ENCODE measurements around the gene PLEKHJ1. TPM values are rescaled to one million over a fixed set of nuclear protein-coding genes. Genes with fewer than 3 reads are reported as not detected.

Gene PLEKHJ1
- total RNA-seq, 1 donor from 2014 or later: 104 TPM

DNA sequence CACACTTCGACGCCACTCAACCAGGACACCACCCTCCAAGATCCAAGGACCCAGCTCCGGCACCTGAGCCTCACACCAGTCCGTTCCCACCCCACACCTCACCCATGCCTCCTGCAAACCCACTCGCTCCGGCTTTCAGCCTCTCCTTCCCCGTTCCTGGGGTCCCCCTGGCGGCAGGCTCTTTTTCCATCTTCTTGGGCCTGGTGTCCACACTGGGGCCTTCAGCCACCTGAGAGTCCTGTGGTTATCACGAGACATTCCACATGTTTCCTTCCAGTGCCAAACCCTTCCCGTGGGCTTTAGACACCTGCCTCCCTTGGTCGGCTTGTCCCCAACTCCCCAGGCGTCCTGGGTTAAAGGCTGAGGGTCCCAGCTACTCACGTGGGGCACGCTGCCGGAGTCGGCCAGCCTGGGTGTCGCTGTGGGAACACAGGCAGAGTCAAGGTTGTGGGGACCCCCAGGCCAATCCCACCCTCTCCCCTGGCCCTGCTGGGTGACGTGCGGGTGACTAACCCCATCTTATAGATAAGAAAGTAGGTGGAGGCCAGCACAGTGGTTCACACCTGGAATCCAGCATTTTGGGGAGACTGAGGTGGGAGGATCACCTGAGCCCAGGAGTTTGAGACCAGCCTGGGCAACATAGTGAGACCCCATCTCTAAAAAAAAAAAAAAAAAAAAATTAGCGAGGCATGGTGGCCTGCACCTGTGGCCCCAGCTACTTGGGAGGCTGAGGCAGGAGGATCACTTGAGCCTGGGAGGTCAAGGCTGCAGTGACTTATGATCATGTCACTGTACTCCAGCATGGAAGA is 18.1 kb upstream of the PLEKHJ1 start:
- DNase-seq (ENCODE audit: low read depth): no peak
- Histone ChIP-seq H3K27me3 (ENCODE audit: control insufficient read depth, insufficient read depth, low read length) (peaks cover 48% of the 10 kb centered on the region), H3K36me3 (ENCODE audit: control insufficient read depth, insufficient read depth, low read length) (no peaks in the 10 kb centered on the region), H3K4me3 (ENCODE audit: low read depth, low read length) (no peak overlapping the region)
- TF ChIP-seq, protein P1, sequence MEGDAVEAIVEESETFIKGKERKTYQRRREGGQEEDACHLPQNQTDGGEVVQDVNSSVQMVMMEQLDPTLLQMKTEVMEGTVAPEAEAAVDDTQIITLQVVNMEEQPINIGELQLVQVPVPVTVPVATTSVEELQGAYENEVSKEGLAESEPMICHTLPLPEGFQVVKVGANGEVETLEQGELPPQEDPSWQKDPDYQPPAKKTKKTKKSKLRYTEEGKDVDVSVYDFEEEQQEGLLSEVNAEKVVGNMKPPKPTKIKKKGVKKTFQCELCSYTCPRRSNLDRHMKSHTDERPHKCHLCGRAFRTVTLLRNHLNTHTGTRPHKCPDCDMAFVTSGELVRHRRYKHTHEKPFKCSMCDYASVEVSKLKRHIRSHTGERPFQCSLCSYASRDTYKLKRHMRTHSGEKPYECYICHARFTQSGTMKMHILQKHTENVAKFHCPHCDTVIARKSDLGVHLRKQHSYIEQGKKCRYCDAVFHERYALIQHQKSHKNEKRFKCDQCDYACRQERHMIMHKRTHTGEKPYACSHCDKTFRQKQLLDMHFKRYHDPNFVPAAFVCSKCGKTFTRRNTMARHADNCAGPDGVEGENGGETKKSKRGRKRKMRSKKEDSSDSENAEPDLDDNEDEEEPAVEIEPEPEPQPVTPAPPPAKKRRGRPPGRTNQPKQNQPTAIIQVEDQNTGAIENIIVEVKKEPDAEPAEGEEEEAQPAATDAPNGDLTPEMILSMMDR (IDR thresholded peaks at IDR 0.05; ENCODE audit: insufficient read depth, low read length, poor library complexity, severe bottlenecking): peak; percentile 63

DNA sequence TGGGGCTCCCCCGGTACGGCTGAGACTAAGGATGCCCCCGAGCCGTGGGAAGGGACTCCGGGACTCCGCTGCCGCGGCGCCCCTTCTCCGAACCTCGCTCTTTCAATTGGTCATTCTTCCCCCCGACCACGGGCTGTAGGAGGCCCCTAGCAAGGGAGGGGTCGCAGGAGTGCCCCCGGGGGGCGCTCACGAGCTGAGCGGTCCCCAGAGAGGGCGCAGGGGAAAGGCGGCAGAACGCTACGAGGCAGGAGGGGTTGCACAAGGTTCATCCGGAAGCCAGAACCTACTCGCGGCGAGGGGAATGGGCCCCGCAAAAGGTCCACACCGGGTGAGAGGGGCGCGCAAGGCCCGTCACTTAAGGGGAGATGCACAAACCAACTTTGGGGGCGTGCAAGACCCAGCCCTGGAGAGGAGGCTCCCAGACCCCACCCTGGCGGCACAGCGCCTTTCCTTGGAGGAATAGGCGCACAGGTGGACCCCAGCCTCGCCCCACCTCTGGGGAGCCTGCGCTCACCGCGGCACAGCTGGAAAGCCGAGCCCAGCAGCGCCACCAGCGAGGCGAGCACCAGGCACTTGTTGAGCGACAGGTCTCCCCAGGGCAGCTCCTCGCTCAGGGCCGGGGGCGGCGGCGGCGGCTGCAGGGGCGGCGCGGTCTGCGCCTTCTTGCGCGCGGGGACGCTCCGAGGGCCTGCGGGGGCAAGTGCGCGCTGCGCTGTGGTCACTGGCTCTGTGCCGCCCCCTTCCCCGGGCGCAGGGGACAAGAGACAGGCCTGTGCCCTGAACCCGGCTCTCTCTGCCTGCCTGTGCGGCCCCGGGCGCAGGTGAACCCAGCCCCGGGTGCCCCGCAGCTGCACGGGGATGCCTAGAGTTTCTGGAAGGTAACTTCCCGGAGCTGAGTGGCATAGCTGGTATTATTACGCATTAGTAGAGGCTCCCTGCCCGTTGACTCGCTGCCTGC is 17.3 kb upstream of the PLEKHJ1 start:
- no peaks in the 10 kb centered on the region for H3K36me3 ChIP-seq (ENCODE audit: control insufficient read depth, insufficient read depth, low read length)

GRCh38 chr19:2252797-2253105 is 16.6 kb upstream of the PLEKHJ1 start:
- TF ChIP-seq, protein P1 (IDR thresholded peaks at IDR 0.05; ENCODE audit: insufficient read depth, low read length, poor library complexity, severe bottlenecking): no peak
- no peaks in the 10 kb centered on the region for H3K36me3 ChIP-seq (ENCODE audit: control insufficient read depth, insufficient read depth, low read length)
- peaks cover 48% of the 10 kb centered on the region for H3K27me3 ChIP-seq (ENCODE audit: control insufficient read depth, insufficient read depth, low read length)
- H3K4me3 ChIP-seq (ENCODE audit: low read depth, low read length): no peak overlapping the region
- no peak for DNase-seq (ENCODE audit: low read depth)

More for the DNA sequence above, 17.3 kb upstream of the PLEKHJ1 start:
- Histone ChIP-seq H3K27me3 (ENCODE audit: control insufficient read depth, insufficient read depth, low read length) (peaks cover 48% of the 10 kb centered on the region), H3K4me3 (ENCODE audit: low read depth, low read length) (no peak overlapping the region)
- TF ChIP-seq, protein P1 (IDR thresholded peaks at IDR 0.05; ENCODE audit: insufficient read depth, low read length, poor library complexity, severe bottlenecking): peak; percentile 45
- no peak for DNase-seq (ENCODE audit: low read depth)

DNA sequence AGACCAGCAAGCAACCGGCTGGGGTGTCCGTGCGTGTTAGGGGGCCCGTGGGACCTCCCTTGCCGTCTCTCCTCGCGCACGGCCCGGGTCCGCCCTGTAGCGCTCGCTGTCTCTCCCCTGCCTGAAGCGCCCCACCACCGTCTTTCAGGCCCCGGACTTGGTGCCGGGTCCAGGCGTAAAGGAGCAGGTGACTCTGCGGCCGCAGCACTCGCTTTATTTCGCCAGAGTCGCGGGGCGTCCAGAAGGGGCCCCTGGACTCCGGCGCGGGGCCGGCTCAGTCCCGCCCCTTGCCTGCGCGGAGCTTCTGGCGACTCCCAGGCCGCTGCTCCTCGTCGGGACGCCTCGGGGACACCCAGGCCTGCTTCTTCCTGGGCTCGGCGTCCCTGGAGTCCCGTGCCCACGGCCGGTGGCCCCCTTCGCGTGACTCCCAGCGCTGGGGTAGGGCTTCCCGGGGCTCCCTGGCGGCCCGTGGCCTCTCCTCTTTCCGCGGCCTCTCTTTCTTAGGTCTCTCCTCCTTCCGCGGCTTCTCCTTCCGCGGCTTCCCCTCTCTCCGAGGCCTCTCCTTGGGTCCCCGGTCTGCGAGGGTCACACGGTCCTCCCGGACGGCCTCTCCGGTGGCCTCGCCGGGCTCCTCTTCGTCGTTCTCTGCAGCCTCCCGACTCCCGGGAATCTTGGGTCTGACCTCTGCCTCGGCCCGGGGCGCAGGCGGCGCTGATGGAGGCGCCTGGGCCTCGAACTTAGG is 16.1 kb upstream of the PLEKHJ1 start:
- TF ChIP-seq, protein P1 (IDR thresholded peaks at IDR 0.05; ENCODE audit: insufficient read depth, low read length, poor library complexity, severe bottlenecking): no peak
- DNase-seq (ENCODE audit: low read depth): no peak
- Histone ChIP-seq H3K4me3 (ENCODE audit: low read depth, low read length) (no peak overlapping the region), H3K27me3 (ENCODE audit: control insufficient read depth, insufficient read depth, low read length) (peaks cover 48% of the 10 kb centered on the region), H3K36me3 (ENCODE audit: control insufficient read depth, insufficient read depth, low read length) (no peaks in the 10 kb centered on the region)

- Histone ChIP-seq H3K4me3 (ENCODE audit: low read depth, low read length) (no peak overlapping the region), H3K36me3 (ENCODE audit: control insufficient read depth, insufficient read depth, low read length) (no peaks in the 10 kb centered on the region), H3K27me3 (ENCODE audit: control insufficient read depth, insufficient read depth, low read length) (peaks cover 48% of the 10 kb centered on the region)
- TF ChIP-seq, protein P1 (IDR thresholded peaks at IDR 0.05; ENCODE audit: insufficient read depth, low read length, poor library complexity, severe bottlenecking): no peak
- DNase-seq (ENCODE audit: low read depth): no peak
These were observed 15.3 kb upstream of the PLEKHJ1 start for GRCh38 chr19:2251106-2252054.

Data from kidney epithelial cell (primary cell).